Ectodermal cell (in vitro differentiated cells): Measurements from ENCODE around the gene SCNN1A.

Experiments used
- H3K27ac ChIP-seq: 2 replicates; pipeline ENCODE4 v1.7.0; 2013; ENCODE audit warnings: mild to moderate bottlenecking, low read depth, low read length; ENCODE audit not compliant: insufficient read depth, poor library complexity, severe bottlenecking
- H3K27me3 ChIP-seq: 2 replicates; pipeline ENCODE4 v1.7.0; 2013; ENCODE audit warnings: mild to moderate bottlenecking, low read length; ENCODE audit not compliant: insufficient read depth, control insufficient read depth, poor library complexity, severe bottlenecking
- H3K36me3 ChIP-seq: one replicate; pipeline ENCODE4 v1.7.0; 2013; ENCODE audit warnings: low read length; ENCODE audit not compliant: control insufficient read depth, insufficient read depth
- H3K4me1 ChIP-seq: one replicate; pipeline ENCODE4 v1.7.0; 2013; ENCODE audit warnings: low read length; ENCODE audit not compliant: control insufficient read depth, insufficient read depth
- H3K4me3 ChIP-seq: 2 replicates; pipeline ENCODE4 v1.7.0; 2013; ENCODE audit warnings: low read depth, low read length, control low read depth; ENCODE audit not compliant: insufficient read depth
- H3K9me3 ChIP-seq: 2 replicates; pipeline ENCODE4 v1.7.0; 2013; ENCODE audit warnings: mild to moderate bottlenecking, low read length, moderate library complexity; ENCODE audit not compliant: control insufficient read depth
- WGBS, 2 experiments: methylation state at CpG; one replicate each; pipeline ENCODE4 v1.1.7; 2013; ENCODE audit warnings: missing lambda C conversion rate in 2 of 2; 5-methylcytosine and 5-hydroxymethylcytosine counted together

The SCNN1A gene

DNA sequence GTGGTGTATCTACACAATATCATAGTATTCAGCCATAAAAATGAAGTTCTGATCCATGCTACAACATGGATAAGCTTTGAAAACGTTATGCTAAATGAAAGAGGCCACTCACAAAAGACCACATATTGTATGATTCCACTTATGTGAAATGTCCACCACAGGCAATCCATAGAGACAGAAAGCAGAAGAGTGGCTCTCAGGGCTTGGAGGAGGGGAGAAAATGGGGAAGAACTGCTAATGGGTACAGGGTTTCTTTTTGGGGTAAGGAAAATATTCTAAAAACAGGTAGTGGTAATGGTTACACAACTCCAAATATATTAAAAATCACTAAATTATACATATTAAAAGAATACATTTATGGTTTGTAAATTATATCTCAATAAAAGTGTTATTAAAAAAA lies 16.5 kb downstream of the SCNN1A start:
- Histone ChIP-seq H3K27me3 (no peaks in the 10 kb centered on the region), H3K4me3 (no peak overlapping the region), H3K4me1 (no peaks in the 10 kb centered on the region), H3K9me3 (no peaks in the 10 kb centered on the region), H3K27ac (no peak overlapping the region), H3K36me3 (no peaks in the 10 kb centered on the region)
- 86 to 90% methylated on average over 1 of the region's 1 CpG for WGBS, 2 experiments

DNA sequence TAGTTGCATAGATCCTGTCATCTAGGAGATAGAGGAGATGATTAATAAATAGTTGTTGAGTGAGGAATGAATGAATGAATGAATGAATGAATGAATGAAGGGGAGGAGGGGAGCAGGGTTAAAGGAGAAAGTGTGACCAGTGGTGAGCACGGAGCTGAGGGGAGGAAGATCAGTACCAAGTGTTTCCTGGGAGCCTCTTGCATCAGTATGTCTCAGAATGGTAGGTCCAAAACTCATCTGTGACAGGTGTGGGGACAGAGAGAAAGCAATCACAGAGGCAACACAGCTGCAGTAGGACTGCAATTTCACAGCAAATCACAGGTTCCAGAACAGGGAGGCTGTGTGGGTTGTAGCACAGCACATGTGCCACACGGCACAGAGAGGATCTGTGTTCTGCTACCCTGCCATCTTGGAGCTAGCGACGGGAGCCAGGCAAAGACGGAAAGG lies 19.0 kb downstream of the SCNN1A start:
- 93 to 96% methylated on average over 5 of the region's 5 CpGs for WGBS, 2 experiments

DNA sequence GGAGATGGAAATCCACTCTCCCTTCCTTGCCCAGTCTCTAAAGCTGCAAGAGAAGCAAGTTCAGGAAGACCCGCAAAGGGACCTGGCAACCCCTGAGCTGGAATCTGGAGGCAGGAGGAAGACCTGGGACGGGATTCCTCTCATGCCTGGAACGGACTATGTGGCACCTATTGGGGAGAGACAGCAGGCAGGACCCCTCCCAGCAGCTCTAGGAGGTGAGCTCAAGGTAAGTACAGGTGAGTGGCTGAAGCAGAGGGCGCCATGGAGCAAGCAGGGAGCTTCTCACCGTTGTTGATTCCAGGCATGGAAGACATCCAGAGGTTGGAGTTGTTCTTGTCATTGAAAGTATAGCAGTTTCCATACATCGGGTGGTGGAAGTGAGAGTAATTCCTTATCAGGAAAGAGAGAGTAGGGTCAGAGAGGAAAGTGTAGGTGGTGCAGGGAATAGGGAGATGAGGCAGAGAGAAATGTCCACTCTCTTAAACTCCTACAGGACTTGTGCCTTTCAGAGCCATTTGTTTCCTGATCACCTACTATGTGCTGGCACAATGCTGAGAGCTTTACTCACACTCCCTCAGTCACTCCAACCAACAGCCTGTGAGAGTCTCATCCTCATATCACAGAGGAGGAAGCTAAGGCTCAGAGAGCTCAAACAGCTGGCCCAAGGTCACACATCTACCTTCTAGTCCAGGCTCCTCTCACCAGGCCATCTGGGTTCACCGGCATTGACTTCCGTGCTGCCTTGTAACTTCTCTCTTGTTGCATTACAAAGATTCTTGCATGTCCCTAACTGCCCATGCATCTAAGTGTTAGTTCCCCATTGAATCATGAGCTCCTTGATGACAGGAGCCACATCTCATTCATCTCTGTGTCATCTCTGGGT lies 19.6 kb downstream of the SCNN1A start:
- H3K27ac ChIP-seq, result no peak overlapping the region
- H3K36me3 ChIP-seq, result no peaks in the 10 kb centered on the region
- H3K4me1 ChIP-seq, result no peaks in the 10 kb centered on the region
- H3K4me3 ChIP-seq, result no peak overlapping the region
- no peaks in the 10 kb centered on the region for H3K9me3 ChIP-seq
- WGBS, 2 experiments, result 84% methylated on average over 8 of the region's 8 CpGs
- H3K27me3 ChIP-seq, result no peaks in the 10 kb centered on the region

More for the DNA sequence above, 19.0 kb downstream of the SCNN1A start:
- Histone ChIP-seq H3K4me1 (no peaks in the 10 kb centered on the region), H3K36me3 (no peaks in the 10 kb centered on the region), H3K27ac (no peak overlapping the region), H3K9me3 (no peaks in the 10 kb centered on the region), H3K27me3 (no peaks in the 10 kb centered on the region), H3K4me3 (no peak overlapping the region)

DNA sequence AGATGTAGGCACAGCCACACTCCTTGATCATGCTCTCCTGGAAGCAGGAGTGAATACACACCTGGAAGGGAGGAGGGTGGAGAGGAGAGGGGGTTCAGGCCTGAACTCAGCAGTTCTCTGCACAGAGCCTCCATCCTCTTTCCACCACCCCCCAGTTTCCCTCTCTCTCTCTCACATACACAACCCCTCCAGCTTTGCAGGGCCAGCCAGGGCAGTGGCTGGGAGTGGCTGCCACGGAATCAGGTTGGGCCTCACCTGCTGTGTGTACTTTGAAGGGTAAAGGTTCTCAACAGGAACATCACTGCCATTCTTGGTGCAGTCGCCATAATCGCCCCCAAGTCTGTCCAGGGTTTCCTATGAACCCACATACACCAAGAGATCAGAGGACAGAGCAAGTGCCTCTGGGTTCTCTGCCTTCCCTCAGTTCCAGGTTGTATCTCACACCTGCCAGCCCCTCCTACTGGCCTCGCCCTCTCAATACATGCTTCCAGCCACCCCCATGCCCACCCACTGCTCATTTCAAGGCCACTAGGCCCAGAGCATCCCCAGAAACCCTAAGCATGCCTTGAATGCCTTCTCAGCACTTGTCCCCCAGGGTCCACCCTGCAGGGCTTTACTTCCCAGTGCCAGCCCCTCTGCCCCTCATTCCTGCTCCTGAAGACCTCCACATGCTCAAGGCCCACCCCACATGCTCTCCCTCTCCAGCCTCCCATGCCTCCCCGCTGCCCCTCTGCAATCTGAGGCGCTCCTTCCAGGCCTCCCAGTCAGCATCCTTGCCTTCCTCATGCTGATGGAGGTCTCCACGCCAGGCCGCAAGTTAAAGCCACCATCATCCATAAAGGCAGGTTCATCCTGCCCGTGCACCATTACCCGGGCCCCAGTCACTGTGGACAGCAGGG lies 20.6 kb downstream of the SCNN1A start:
- H3K9me3 ChIP-seq, result no peaks in the 10 kb centered on the region
- H3K27ac ChIP-seq, result no peak overlapping the region
- H3K27me3 ChIP-seq, result no peaks in the 10 kb centered on the region
- no peak overlapping the region for H3K4me3 ChIP-seq
- no peaks in the 10 kb centered on the region for H3K4me1 ChIP-seq
- 90 to 94% methylated on average over 10 of the region's 10 CpGs for WGBS, 2 experiments
- H3K36me3 ChIP-seq, result no peaks in the 10 kb centered on the region

DNA sequence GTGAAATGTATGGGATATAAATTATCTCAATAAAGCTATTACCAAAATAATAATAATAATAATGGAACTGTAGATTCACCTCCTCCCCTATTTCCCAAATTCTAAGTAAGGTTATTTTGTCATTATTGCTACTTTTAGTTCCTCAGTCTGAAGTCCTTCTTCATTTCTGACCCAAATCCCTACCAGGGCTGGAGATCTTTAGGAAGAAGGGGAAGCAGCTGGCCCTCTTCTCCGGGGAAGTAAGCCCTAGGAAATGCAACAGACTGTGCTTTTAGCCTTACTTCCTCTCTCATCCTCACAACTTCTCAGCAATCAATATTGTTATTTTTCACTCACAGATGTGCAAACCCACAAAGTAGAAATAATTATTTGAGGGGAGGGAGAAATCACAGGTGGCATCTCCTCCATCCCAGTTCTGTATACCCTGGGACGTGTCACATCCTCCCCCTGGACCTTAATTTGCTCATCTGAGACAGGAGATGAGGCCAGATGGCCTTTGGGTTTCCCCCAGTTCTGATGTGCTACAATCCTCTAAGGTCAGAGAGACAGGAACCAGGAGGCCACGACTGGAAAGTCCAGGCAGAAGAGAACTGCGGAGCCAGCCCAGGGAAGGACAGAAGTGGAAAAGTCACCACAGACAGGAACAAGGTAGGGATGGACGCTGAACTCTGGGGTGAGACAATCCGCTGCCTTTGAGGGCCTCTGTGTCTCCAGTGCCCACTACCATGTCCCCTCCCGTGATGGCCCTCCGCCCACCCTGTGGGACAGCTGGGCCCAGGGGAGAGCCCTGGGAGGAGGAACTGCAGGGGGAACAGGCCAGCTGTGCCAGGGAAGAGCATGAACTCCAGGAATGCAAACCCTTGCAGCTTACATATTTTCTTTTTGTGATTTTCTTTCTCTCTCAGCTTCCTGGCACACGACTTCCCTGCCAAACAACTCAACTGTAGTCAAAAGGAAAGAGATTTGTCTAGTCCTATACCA lies 22.9 kb downstream of the SCNN1A start:
- Histone ChIP-seq H3K4me3 (no peak overlapping the region), H3K27me3 (no peaks in the 10 kb centered on the region), H3K36me3 (no peaks in the 10 kb centered on the region), H3K4me1 (no peaks in the 10 kb centered on the region), H3K9me3 (no peaks in the 10 kb centered on the region), H3K27ac (no peak overlapping the region)
- 89 to 92% methylated on average over 9 of the region's 9 CpGs for WGBS, 2 experiments

DNA sequence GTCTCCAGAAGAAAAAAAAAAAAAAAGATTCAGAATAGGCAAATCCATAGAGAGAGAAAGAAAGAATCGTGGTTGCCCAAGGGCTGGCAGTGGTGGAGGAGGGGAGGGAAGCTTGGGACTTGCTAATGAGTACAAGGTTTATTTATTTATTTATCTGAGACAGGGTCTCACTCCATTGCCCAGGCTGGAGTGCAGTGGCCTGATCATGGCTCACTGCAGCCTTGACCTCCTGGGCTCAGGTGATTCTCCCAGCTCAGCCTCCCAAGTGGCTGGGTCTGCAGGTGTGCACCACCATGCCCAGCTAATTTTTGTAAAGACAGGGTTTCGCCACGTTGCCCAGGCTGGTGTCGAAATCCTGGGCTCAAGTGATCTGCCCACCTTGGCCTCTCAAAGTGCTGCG lies 23.7 kb downstream of the SCNN1A start:
- no peaks in the 10 kb centered on the region for H3K36me3 ChIP-seq
- no peaks in the 10 kb centered on the region for H3K9me3 ChIP-seq
- no peaks in the 10 kb centered on the region for H3K27me3 ChIP-seq
- H3K4me3 ChIP-seq, result no peak overlapping the region
- H3K27ac ChIP-seq, result no peak overlapping the region
- WGBS, 2 experiments, result 94 to 95% methylated on average over 5 of the region's 5 CpGs
- H3K4me1 ChIP-seq, result no peaks in the 10 kb centered on the region

DNA sequence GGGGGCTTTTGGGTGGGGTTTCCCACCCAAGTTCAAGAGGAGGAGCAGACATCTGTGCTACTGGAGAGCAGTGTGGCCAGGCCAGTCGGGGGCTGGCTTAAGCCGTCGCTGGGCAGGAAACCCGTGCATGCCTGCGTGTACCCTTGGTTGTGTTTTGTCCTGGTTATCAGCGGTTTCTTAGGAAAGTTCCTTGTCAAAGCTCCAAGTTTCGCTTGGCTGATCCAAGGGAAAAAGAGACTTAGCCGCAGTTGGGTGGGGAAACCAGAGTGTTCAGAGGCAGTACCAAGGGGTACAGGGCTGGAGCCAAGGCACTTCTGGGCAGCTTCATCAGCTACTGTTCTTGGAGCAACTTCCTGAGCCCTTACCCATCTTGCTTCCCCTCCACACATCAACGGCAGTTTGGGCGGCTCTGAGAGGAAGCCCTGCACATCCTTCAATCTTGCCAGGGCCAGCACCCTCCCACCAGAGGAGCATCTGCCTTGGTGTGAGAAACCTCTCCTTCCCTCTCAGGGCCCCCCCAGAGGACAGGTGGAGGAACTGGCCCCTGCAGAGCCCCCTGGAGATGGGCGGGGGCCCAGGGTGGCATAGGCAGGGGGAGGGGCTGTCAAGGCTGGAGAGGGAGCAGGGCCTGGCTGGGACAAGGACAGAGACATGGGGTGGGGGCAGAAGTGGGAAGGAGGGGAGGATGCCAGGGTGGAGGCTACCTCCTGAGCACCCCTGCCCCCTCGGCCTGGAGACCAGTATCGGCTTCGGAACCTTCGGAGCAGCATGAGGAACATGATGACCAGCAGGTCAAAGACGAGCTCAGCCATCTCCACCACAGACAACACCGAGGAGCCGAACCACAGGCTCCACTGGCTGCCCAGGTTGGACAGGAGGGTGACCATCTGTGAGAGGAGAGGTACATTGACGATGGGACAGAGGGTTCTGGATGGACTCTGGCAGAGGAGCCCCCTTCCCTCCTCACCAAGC lies 27.7 kb downstream of the SCNN1A start:
- Histone ChIP-seq H3K27ac (no peak overlapping the region), H3K4me1 (peaks cover 11% of the 10 kb centered on the region), H3K9me3 (no peaks in the 10 kb centered on the region), H3K4me3 (no peak overlapping the region), H3K27me3 (no peaks in the 10 kb centered on the region), H3K36me3 (no peaks in the 10 kb centered on the region)
- WGBS, 2 experiments, result 92 to 96% methylated on average over 19 of the region's 19 CpGs

DNA sequence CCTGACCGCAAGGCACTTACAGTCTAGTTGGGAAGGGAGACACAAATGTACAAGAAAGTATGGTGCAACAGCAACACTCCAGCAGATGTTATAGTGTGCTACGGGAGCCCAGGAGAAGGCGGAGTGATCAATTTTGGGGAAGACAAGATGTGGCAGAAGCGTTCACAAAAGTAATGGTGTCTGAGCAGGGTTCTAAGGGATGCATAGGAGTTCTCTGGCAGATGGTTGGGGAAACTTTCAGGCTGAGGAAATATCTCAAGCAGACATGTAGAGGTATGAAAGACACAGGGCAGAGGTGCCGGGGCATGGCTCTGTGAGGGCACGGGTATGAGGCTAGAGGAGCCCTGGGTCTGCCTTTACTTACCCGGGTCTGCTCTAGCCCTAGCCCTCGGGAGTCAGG lies 28.4 kb downstream of the SCNN1A start:
- H3K4me3 ChIP-seq, result no peak overlapping the region
- H3K27me3 ChIP-seq, result no peaks in the 10 kb centered on the region
- H3K36me3 ChIP-seq, result no peaks in the 10 kb centered on the region
- H3K9me3 ChIP-seq, result no peaks in the 10 kb centered on the region
- no peak overlapping the region for H3K27ac ChIP-seq
- H3K4me1 ChIP-seq, result peaks cover 18% of the 10 kb centered on the region
- WGBS, 2 experiments, result 94 to 98% methylated on average over 8 of the region's 8 CpGs
